Fibroblast of skin of scalp (primary cell): ENCODE data around the gene OGFR. TPM values are rescaled to one million over a fixed set of nuclear protein-coding genes. Genes with fewer than 3 reads are reported as not detected.

Experiments used
- DNase-seq: peaks from one replicate; pipeline ENCODE4 v3.0.0-alpha.2; 2013
- polyA plus RNA-seq, 2 experiments: library from polyadenylated mRNA; unstranded; fragments of 120-200 nt; gene quantifications; one replicate each; pipeline ENCODE4 v1.2.1, GENCODE V29; 2013; ENCODE audit not compliant: insufficient read length in 2 of 2

OGFR gene, protein sequence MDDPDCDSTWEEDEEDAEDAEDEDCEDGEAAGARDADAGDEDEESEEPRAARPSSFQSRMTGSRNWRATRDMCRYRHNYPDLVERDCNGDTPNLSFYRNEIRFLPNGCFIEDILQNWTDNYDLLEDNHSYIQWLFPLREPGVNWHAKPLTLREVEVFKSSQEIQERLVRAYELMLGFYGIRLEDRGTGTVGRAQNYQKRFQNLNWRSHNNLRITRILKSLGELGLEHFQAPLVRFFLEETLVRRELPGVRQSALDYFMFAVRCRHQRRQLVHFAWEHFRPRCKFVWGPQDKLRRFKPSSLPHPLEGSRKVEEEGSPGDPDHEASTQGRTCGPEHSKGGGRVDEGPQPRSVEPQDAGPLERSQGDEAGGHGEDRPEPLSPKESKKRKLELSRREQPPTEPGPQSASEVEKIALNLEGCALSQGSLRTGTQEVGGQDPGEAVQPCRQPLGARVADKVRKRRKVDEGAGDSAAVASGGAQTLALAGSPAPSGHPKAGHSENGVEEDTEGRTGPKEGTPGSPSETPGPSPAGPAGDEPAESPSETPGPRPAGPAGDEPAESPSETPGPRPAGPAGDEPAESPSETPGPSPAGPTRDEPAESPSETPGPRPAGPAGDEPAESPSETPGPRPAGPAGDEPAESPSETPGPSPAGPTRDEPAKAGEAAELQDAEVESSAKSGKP
- 32.4 TPM for polyA plus RNA-seq (2013, experiment 1 of 2; ENCODE audit: insufficient read length)
- 28.7 TPM for polyA plus RNA-seq (2013, experiment 2 of 2; ENCODE audit: insufficient read length)

DNA sequence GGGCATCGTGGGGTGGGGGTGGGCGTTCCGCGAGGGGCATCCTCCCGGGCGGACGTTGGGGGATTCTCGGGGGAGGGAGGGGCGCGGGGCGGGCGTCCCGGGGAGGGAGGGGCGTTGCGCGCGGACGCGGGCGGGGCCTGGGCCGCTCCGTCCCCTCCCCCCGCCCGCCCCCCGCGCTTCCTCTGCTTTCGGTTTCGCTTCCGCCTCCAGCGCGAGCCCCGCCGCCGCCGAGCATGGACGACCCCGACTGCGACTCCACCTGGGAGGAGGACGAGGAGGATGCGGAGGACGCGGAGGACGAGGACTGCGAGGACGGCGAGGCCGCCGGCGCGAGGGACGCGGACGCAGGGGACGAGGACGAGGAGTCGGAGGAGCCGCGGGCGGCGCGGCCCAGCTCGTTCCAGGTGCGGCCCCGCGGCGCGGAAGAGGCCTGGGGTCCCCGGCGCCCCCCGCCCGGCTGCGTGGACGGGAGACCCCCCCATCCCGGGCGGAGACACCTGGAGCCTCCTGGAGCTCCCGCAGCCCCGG, at the start of gene OGFR:
TSS of gene OGFR (plus strand) at position 209 of the 528 bp plus-strand sequence. CDS start at position 234, 25 bp downstream.
- peak; percentile 72 for DNase-seq

DNA sequence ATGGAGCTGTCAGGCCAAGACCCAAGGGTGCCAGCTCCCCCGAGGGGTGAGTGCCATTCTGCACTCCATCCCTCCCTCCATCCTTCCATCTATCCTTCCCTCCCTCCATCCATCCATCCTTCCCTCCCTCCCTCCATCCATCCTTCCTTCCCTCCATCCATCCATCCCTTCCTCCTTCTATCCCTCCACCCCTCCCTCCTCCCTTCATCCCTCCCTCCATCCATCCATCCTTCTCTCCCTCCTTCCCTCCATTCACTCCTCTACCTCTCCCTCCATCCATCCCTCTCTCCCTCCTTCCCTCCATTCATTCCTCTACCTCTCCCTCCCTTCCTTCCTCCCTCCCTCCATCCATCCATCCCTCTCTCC, 49.7 kb upstream of the OGFR start:
- no peak for DNase-seq

DNA sequence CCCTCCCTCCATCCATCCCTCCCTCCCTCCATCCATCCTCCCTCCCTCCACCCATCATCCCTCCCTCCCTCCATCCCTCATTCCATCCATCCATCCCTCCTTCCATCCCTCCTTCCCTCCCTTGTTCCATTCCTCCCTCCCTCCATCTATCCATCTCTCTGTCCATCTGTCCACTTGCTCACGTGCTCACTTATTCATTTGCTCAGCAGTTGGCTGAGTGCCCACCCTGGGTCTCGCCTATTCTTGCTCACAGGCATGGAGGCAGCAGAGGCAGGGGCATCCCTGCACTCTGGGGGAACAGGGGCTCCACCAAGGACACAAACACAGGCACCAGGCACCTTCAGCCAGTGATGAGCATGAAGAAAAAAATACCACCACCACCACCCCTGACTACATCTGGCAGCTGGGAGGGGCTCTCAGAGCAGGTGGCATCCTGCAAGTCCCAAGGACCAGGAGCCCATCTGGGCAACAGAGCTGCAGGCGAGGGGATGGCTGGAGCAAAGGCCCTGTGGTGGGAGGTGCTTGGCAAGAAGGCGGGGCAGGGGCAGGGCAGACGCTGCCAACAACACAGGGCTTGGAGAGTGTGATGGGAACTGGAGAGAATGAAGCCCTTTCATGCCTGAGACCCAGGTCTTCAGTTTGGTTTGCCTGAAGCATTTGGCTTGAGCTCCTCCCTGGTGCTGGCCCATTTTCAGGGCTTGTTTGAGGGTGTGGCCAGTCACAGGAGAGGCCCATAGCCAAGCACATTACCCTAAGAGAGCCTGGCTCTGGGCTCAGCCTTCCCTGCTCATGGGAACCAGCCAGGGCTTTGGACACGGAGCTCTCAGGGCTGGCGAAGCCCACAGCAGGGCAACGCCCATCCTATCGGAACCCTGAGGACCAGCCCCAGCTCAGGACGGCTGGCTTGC, 48.6 kb upstream of the OGFR start:
- DNase-seq = no peak

DNA sequence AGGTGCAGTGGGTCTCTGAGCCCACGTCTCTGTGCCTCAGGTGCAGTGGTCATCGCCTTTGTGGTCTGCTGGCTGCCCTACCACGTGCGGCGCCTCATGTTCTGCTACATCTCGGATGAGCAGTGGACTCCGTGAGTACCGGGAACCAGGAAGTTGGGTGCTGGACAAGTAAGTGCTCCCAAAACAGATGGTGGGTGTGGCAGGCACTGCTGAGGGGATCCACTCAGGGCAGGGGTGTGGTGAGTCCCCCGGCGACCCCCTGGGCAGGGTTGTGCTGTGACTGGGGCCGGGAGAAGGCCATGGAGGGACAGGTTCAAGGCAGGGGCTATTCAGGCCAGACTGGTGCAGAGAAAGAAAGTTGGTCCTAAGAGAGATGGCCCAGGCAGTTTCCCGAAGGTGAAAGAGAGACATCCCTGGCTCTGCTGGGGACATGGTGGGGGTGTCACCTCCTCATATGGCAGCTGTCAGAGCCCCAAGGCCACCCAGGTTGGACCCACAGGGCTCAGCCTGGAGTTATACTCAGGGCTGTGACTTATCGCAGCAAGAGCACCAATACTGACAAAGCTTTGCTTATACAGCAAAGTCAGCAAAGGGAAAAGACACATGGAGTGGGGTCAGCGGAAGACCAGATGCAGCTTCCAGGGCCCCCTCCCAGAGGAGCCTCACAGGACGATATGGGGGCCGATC, 46.3 kb upstream of the OGFR start:
- DNase-seq = no peak

DNA sequence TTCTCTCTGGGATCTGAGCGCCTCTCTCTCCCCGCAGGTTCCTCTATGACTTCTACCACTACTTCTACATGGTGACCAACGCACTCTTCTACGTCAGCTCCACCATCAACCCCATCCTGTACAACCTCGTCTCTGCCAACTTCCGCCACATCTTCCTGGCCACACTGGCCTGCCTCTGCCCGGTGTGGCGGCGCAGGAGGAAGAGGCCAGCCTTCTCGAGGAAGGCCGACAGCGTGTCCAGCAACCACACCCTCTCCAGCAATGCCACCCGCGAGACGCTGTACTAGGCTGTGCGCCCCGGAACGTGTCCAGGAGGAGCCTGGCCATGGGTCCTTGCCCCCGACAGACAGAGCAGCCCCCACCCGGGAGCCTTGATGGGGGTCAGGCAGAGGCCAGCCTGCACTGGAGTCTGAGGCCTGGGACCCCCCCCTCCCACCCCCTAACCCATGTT, 44.6 kb upstream of the OGFR start:
- no peak for DNase-seq

DNA sequence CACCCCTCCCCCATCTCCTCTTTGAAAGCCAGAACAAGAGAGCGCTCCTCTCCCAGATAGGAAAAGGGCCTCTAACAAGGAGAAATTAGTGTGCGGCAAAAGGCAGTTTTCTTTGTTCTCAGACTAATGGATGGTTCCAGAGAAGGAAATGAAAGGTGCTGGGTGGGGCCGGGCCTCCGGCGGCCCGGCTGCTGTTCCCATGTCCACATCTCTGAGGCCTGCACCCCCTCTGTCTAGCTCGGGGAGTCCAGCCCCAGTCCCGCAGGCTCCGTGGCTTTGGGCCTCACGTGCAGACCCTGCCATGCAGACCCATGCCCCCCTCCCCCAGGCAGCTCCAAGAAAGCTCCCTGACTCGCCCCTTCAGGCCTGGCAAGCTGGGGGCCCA, 44.2 kb upstream of the OGFR start:
- DNase-seq = no peak

DNA sequence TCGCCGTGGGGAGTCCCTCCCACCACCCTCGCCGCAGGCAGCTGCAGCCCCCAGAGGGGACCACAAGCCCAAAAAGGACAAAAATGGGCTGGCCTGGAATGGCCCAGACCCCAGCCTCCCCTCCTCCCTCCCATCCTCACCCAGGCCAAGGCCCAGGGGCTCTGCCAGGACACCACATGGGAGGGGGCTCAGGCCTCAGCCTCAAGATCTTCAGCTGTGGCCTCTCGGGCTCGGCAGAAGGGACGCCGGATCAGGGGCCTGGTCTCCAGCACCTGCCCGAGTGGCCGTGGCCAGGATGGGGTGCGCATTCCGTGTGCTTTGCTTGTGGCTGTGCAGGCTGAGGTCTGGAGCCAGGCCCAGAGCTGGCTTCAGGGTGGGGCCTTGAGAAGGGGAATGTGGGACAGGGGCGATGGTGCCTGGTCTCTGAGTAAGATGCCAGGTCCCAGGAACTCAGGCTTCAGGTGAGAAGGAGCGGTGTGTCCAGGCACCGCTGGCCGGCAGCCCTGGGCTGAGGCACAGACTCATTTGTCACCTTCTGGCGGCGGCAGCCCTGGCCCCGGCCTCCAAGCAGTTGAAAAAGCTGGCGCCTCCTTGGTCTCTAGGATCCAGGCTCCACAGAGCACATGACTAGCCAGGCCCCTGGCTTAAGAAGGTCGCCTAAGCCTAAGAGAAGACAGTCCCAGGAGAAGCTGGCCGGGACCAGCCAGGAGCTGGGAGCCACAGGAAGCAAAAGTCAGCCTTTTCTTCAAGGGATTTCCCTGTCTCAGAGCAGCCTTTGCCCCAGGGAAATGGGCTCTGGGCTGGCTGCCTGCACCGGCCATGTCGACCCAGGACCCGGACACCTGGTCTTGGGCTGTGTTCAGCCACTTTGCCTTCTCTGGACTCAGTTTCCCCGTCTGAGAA, 43.5 kb upstream of the OGFR start:
- no peak for DNase-seq

DNA sequence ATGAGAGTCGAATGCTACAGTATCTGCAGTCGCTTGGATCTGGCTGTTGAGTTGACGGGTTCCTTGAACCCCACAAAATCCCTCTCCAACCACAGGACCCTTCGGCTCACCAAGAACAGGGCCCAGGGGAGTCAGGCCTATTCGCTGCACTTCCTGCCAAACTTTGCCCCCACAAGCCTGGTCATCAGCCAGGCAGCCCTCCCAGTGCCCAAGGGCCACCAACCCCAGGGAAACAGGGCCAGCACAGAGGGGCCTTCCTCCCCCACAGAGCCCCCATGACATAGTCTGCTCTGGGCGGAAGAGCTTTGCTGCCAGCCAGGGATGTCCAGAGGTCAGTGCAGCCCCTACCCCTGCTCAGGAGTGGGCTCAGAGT, 42.9 kb upstream of the OGFR start:
- no peak for DNase-seq

DNA sequence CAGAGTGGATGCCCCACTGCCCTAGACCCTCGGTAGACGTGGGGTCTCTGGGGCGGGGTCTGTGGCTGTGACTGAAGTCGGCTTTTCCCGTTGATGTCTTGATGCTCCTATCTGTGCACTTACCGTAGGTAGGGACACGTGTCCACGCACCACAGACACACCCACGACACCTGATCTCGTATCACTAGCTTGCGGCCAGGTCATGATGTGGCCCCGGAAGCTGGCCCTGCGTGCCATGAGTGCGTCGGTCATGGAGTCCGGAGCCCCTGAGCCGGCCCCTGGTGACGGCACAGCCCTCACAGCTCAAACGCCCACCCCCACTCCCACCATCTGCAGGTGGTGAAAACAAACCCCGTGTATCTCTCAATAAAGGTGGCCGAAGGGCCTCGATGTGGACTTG, 42.3 kb upstream of the OGFR start:
- DNase-seq = no peak

DNA sequence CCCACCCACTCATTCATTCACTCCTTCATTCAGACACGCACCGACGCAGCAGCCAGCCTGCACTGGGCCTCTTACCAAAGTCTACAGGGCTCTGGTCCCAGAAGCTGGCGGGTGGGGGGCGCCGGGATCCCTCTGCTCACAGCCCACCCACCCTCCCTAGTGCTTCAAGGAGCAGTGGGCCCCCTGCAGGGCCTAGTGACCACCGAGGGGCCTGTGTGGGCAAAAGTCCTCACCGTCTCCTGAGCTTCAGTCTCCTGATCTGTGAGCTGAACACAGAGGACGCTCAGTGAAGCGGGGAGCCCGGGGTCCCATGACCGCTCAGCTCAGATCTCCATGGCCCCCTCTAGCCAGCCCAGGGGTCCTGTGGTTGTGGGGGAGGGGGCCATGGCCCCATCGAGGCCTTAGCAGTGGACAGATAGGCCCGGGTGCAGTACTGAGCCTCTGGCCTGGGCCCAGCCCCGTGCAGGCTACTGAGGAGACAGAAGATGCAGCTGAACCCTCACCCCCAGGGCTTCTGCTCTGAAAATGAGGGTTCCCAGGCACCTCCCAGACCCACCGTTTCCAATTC, 41.8 kb upstream of the OGFR start:
- DNase-seq = no peak

DNA sequence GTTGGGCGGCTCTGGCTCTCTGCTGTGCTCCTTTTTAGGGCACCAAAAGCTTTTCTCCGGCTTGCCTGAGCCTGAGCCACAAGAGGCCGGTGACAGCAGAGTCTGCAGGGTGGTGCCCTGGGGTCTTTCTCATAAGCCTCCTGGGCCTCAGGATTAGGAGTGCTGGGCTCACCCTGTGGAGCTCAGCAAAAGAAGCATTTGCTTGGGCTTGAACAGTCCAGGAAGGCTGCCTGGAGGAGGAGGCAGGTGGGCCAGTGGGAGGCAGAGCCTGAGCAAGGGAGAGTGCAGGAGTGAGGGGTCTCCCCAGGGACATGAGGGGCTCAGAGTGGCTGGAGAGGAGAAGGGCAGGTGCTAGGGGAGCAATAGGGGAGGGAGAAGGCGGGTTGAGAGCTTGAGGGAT, 41.2 kb upstream of the OGFR start:
- no peak for DNase-seq

DNA sequence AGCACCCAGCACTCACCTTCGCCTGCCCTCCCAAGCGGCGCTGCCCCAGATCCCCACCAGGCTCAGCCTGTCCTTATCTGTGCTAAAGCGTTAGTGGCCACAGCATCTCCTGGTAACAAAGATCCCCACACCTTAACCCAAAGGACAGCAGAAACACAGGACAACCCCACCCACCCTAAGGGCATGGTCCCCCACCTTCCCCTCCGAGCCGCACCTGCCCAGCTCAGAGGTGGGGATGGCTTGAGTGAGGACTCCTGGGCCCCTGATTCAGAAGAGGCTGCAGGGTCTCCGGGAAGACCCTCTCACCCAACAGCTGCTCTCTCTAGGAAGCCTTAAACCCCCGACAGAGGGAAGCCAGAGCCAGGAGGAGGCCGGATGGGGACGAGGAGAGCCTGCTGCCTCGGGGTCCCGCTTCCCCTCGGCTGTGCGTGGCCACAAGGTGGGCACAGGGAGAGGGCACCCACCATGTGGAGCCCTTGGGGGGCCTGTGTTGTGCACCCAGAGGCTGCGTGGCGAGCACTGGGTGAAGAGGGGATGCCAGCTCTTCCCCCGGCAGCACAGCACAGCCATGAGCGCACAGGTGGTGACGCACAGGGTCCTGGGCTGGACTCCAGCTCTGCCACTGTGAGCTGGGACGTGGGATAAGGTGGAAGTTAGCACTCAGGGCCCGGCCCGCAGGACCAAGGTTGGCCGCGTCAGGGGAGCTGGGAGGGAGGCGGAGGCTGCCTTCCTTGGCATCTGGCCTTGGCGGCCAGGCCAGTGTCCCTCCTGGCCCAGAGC, 40.3 kb upstream of the OGFR start:
- DNase-seq = no peak

DNA sequence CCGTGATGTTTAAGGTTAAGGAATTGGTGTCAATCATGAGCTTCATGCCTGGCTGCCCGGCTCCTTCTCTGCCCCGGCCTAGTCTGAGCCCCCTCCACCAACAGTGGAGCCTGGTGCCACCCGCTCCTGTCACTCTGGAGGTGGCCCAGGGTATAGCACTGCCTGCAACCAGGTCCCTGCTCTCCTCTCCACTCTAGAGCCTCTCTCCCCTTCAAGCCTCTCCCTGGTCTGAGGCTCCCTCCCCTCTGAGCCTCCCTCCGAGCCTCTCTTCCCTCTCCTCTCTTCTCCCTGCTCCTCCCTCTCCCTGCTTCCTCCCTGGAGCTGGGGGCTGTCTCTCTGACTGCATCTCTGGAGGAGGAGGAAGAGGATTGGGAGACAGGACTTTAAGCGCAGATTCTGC, 39.6 kb upstream of the OGFR start:
- DNase-seq = no peak

DNA sequence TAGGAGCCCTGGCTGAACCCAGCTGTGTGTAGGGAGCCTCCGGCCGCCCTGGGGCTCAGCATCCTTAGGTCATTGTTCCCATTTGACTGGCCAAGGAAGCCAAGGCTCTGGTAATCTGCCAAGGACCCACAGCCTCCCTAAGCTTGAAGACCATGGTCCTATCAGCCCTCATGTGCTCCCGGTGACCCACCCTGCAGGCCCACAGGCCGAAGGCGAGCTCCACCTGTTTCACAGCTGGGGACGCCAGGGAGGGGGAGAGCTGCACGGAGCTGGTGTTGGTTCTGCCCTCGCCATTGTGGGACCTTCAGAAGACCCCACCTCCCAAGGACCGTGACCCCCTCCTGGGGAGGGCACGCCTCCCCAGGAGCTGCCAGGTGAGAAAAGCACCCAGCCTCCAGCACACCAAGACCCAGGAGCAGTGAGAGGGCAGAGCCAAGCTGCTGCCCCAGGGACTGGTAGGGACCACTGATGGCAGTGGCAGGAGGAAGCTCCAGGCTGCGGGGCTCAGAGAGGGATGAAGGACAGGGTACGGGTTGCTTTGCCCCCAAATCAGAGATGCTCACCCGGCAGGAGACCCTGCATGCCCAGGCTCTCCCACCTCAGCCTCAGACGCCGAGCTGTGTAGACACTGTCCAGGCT, 39.1 kb upstream of the OGFR start:
- no peak for DNase-seq

DNA sequence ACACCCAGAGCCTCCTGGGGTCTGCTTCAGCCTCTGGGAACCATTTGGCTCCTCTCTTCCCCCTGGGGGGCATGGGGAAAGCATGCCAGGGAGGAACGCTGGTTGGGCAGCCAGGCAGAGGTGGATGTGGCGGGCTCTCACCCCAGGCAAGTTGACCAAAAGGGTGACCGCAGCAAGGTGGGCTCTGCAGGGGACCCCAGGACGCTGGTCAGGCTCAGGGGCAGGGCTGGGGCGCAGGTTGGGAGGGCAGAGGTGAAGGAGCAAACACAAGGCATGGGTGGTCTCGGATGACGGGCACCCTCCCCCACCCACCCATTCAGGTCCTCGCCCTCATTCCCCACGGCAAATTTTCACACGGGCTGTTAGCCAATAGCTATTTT, 38.6 kb upstream of the OGFR start:
- no peak for DNase-seq

DNA sequence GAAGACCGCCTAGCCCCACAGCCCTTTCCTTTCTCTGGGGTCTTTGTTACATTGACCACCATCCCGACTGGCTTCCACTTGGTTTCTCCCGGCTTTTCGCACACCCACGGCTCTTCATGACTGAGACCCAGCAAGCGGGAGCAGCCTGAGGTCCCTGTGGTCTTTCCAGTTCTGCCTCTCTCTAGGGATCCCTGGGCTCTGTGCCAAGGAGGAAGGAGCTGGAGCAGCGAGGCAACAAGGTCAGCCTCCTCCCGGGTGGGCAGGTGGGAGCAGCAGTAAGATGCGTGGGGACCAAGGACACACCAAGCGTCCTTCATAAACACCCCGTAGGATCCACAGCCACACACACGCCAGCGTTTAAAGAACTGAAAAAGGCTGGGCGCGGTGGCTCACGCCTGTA, 37.9 kb upstream of the OGFR start:
- DNase-seq = no peak

DNA sequence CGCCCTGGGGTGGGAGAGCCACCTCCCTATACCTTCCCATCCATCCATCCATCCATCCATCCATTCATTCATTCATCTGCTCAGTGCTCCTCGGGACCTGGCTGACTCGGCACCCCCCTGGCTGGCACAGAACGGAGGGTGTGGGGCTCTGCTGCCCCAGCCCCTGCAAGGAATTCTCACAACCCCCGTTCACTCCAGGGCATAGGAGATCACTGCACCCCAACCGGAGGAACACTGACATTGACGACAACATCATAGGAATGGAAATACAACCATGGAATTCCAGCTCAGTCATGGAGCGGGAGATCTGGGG, 36.4 kb upstream of the OGFR start:
- DNase-seq = no peak

DNA sequence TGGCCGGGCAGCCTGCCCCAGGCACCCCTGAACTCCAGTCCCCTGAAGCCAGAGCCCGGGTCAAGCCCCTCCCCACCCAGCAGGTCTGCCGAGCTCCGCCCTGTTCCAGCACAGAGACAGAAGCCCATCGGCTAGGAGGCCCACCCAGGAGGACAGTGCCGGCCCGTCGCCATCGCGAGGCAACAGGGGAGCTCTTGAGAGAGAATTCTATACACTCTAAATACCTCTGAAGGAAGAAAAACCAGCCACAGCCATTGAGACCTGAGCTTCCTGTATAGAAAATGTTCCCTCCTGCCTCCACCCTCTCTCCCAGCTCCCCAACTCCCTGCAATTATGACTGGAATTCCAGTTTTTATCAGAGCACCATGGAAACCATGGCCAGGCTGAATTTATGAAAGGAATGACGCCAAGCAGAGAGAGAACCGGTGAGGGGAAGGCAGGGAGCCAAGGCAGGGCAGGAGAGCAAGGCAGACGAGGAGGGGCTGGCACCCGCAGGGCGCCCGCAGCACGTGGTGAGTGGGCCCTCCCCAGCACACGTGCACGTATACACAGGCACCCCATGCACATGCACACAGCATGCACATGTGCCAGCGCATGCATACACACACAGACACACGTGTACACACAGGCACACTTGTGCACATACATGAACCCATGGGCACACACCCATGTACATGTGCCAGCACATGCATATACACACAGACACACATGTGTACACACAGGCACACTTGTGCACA, 35.9 kb upstream of the OGFR start:
- peak; percentile 48 for DNase-seq
